Measurements from ENCODE around the gene NDNF. TPM values are rescaled to one million over a fixed set of nuclear protein-coding genes. Genes with fewer than 3 reads are reported as not detected.

Gene NDNF
- total and polyA plus RNA-seq, 2 donors (not counting 1 experiment from before 2014, with no cell fraction given): 6.4 to 9.6 TPM

- no peaks in the 10 kb centered on the region for H4K20me1 ChIP-seq (ENCODE audit: control insufficient read depth, extremely low read depth, insufficient read depth, low read length)
- no peaks in the 10 kb centered on the region for H3K27me3 ChIP-seq (ENCODE audit: control insufficient read depth, insufficient read depth, low read length)
- H3K9ac ChIP-seq (ENCODE audit: insufficient read depth, low read length): no peak overlapping the region
- peak in 1 of 2 donors; percentile 31 for DNase-seq (ENCODE audit: low read depth in 2 of 2)
- no peaks in the 10 kb centered on the region for H3K4me1 ChIP-seq (ENCODE audit: control insufficient read depth, extremely low read depth, insufficient read depth, low read length)
- H3K36me3 ChIP-seq (ENCODE audit: control insufficient read depth, insufficient read depth, low read length): no peaks in the 10 kb centered on the region
- H3K4me2 ChIP-seq (ENCODE audit: extremely low read depth, insufficient read depth, low read length): no peak overlapping the region
- TF ChIP-seq EZH2 (IDR thresholded peaks at IDR 0.05; ENCODE audit: low read length, missing control alignments) (no peak), CTCF (conservative IDR thresholded peaks at IDR 0.05 in 1 of 2, IDR thresholded peaks at IDR 0.05 in 1 of 2; ENCODE audit: low read depth in 1 of 2, low read length in 2 of 2) (no peak)
- no peak overlapping the region for H2AFZ ChIP-seq (ENCODE audit: low read length)
- no peak overlapping the region for H3K27ac ChIP-seq (ENCODE audit: insufficient read depth, low read length)
- no peak overlapping the region for H3K4me3 ChIP-seq (replicated peaks in 1 of 4; ENCODE audit: control extremely low read depth in 1 of 4, insufficient read depth in 1 of 4, low read depth in 3 of 4, low read length in 4 of 4)
- no peaks in the 10 kb centered on the region for H3K9me3 ChIP-seq (ENCODE audit: control insufficient read depth, insufficient read depth, low read depth, low read length)
- no peaks in the 10 kb centered on the region for H3K79me2 ChIP-seq (ENCODE audit: control insufficient read depth, insufficient read depth, low read length)
These were observed 23.2 kb downstream of the NDNF start for GRCh38 chr4:121049072-121049599.

GRCh38 chr4:121048165-121048564, 24.2 kb downstream of the NDNF start:
- no peak overlapping the region for H3K4me3 ChIP-seq (replicated peaks in 1 of 4; ENCODE audit: control extremely low read depth in 1 of 4, insufficient read depth in 1 of 4, low read depth in 3 of 4, low read length in 4 of 4)

More at GRCh38 chr4:121048165-121048564, 24.2 kb downstream of the NDNF start:
- Histone ChIP-seq H4K20me1 (ENCODE audit: control insufficient read depth, extremely low read depth, insufficient read depth, low read length) (no peaks in the 10 kb centered on the region), H3K4me1 (ENCODE audit: control insufficient read depth, extremely low read depth, insufficient read depth, low read length) (no peaks in the 10 kb centered on the region), H3K9ac (ENCODE audit: insufficient read depth, low read length) (no peak overlapping the region), H2AFZ (ENCODE audit: low read length) (no peak overlapping the region), H3K36me3 (ENCODE audit: control insufficient read depth, insufficient read depth, low read length) (no peaks in the 10 kb centered on the region), H3K9me3 (ENCODE audit: control insufficient read depth, insufficient read depth, low read depth, low read length) (no peaks in the 10 kb centered on the region), H3K79me2 (ENCODE audit: control insufficient read depth, insufficient read depth, low read length) (no peaks in the 10 kb centered on the region), H3K27me3 (ENCODE audit: control insufficient read depth, insufficient read depth, low read length) (no peaks in the 10 kb centered on the region), H3K27ac (ENCODE audit: insufficient read depth, low read length) (no peak overlapping the region), H3K4me2 (ENCODE audit: extremely low read depth, insufficient read depth, low read length) (no peak overlapping the region)
- DNase-seq (ENCODE audit: low read depth in 2 of 2): no peak
- TF ChIP-seq CTCF (conservative IDR thresholded peaks at IDR 0.05 in 1 of 2, IDR thresholded peaks at IDR 0.05 in 1 of 2; ENCODE audit: low read depth in 1 of 2, low read length in 2 of 2) (no peak), EZH2 (IDR thresholded peaks at IDR 0.05; ENCODE audit: low read length, missing control alignments) (no peak)

Measured in fibroblast of lung (primary cell).